ENCODE measurements around the gene ZG16. TPM values are rescaled to one million over a fixed set of nuclear protein-coding genes. Genes with fewer than 3 reads are reported as not detected.

The ZG16 gene
- total and polyA plus RNA-seq, 9 of the 15 experiments (the other 6 are each of a cell fraction or from before 2014, with no cell fraction given) = 0.04 TPM; not detected in 8

- TF ChIP-seq TSHZ1 (CRISPR knock-in tag; IDR thresholded peaks at IDR 0.05) = no peak
- no peak for TF ChIP-seq BHLHE40 (IDR thresholded peaks at IDR 0.05; ENCODE audit: low read length)
- TF ChIP-seq ZBTB1 (CRISPR knock-in tag; IDR thresholded peaks at IDR 0.05; ENCODE audit: borderline replicate concordance, low read depth) = no peak
- no peak for TF ChIP-seq CBX8 (IDR thresholded peaks at IDR 0.05; ENCODE audit: borderline replicate concordance, extremely low read depth, low read depth, low read length, poor library complexity, severe bottlenecking)
- no peak for TF ChIP-seq FOXK1 (CRISPR knock-in tag; IDR thresholded peaks at IDR 0.05; ENCODE audit: borderline replicate concordance)
- TF ChIP-seq VEZF1 (CRISPR knock-in tag; IDR thresholded peaks at IDR 0.05) = peak; percentile 21; the same call in 1 of the 2 replicates
- TF ChIP-seq MAX (CRISPR knock-in tag; IDR thresholded peaks at IDR 0.05) = no peak
- TF ChIP-seq KHSRP (IDR thresholded peaks at IDR 0.05) = no peak
- no peak for TF ChIP-seq STAT5A (IDR thresholded peaks at IDR 0.05; ENCODE audit: borderline replicate concordance, low read length)
- TF ChIP-seq CBFA2T3 (IDR thresholded peaks at IDR 0.05) = peak; percentile 34; the same call in 1 of the 2 replicates
- TF ChIP-seq PRDM10 (IDR thresholded peaks at IDR 0.05; ENCODE audit: partially characterized antibody) = peak; percentile 68
- no peak for TF ChIP-seq ZNF217 (CRISPR knock-in tag; IDR thresholded peaks at IDR 0.05)
- peak; percentile 42; the same call in 1 of the 2 replicates for TF ChIP-seq SMARCE1 (IDR thresholded peaks at IDR 0.05)
- TF ChIP-seq KLF16 (IDR thresholded peaks at IDR 0.05) = no peak
- TF ChIP-seq ZNF830 (CRISPR knock-in tag; IDR thresholded peaks at IDR 0.05) = no peak
- TF ChIP-seq NFATC3 (IDR thresholded peaks at IDR 0.05) = no peak
- TF ChIP-seq PHF21A (IDR thresholded peaks at IDR 0.05; ENCODE audit: borderline replicate concordance, low read depth) = no peak
- no peak for TF ChIP-seq ZFP1 (CRISPR knock-in tag; IDR thresholded peaks at IDR 0.05)
- TF ChIP-seq ELF4 (CRISPR knock-in tag; IDR thresholded peaks at IDR 0.05) = no peak
- TF ChIP-seq POLR3A (IDR thresholded peaks at IDR 0.05; ENCODE audit: borderline replicate concordance, extremely low read depth, insufficient read depth, insufficient read length) = no peak
Observed at GRCh38 chr16:29775742-29776408, 2.2 kb upstream of the ZG16 start (continued).
